Spleen (tissue), 11 donors: ENCODE measurements around the gene DCX. TPM values are rescaled to one million over a fixed set of nuclear protein-coding genes. Genes with fewer than 3 reads are reported as not detected.

Source experiments
- DNase-seq: peaks from one replicate; pipeline ENCODE4 v3.0.0-alpha.2; 2020
- H3K27ac ChIP-seq, 8 donors: fragments of 200-600 bp; sonication (generic) in 7 of 8; 1 replicate in 4 of 8; 2 replicates in 4 of 8; pipeline versions ENCODE4 v1.5.0 to v1.8.0; 2016 to 2021; ENCODE audit warnings: inconsistent platforms in 4 of 8, mild to moderate bottlenecking in 4 of 8, moderate library complexity in 1 of 8
- H3K27me3 ChIP-seq, 7 donors: fragments of 200-600 bp; sonication (generic) in 6 of 7; replicated peaks in 1 of 7; 1 replicate in 4 of 7; 2 replicates in 3 of 7; pipeline versions ENCODE4 v1.5.0 to v1.8.0; 2016 to 2021; ENCODE audit warnings: inconsistent platforms in 3 of 7, mild to moderate bottlenecking in 1 of 7
- H3K36me3 ChIP-seq, 6 donors: fragments of 200-600 bp; sonication (generic) in 5 of 6; 1 replicate in 4 of 6; 2 replicates in 2 of 6; pipeline versions ENCODE4 v1.5.0 to v1.8.0; 2016 to 2021; ENCODE audit warnings: inconsistent platforms in 2 of 6
- H3K4me1 ChIP-seq, 6 donors: fragments of 200-600 bp; sonication (generic) in 5 of 6; 1 replicate in 3 of 6; 2 replicates in 3 of 6; pipeline versions ENCODE4 v1.5.0 to v1.8.0; 2016 to 2021; ENCODE audit warnings: inconsistent platforms in 3 of 6
- H3K4me3 ChIP-seq, 8 donors: fragments of 200-600 bp; sonication (generic) in 7 of 8; 1 replicate in 4 of 8; 2 replicates in 4 of 8; pipeline versions ENCODE4 v1.5.0 to v1.8.0; 2016 to 2021; ENCODE audit warnings: inconsistent platforms in 4 of 8, mild to moderate bottlenecking in 4 of 8, moderate library complexity in 2 of 8
- H3K9me3 ChIP-seq, 8 donors: fragments of 200-600 bp; sonication (generic) in 7 of 8; 1 replicate in 4 of 8; 2 replicates in 4 of 8; pipeline versions ENCODE4 v1.5.0 to v1.8.0; 2016 to 2021; ENCODE audit warnings: inconsistent platforms in 4 of 8
- POLR2A ChIP-seq, 3 donors: fragments of 450-650 bp; IDR thresholded peaks; one replicate each; pipeline ENCODE4 v1.5.1; 2017; ENCODE audit warnings: antibody characterized with exemption in 3 of 3, mild to moderate bottlenecking in 1 of 3
- POLR2AphosphoS5 ChIP-seq, 3 donors: sonication (generic); formaldehyde crosslinking; IDR thresholded peaks; one replicate each; pipeline ENCODE4 v1.5.1; 2017; ENCODE audit warnings: antibody characterized with exemption in 3 of 3
- WGBS, 5 donors: extraction: QIAGEN DNeasy Blood & Tissue Kit in 3 of 5; methylation state at CpG; one replicate each; pipeline versions ENCODE4 v1.1.5 to v1.1.7; 2013 to 2018; 5-methylcytosine and 5-hydroxymethylcytosine counted together
- intact Hi-C: fragments of 100-400 bp; cut with DNase I; formaldehyde crosslinking; loops from one replicate; pipeline ENCODE4 v1.15.0; 2023; ENCODE audit warnings: low total_unique reads
- polyA plus RNA-seq, 3 donors: library from polyadenylated mRNA; stranded (reverse); fragments of 200-250 nt; gene quantifications; one replicate each; pipeline ENCODE4 v1.2.1, GENCODE V29; 2013
- total RNA-seq, 7 donors: library from RNA; depleted of rRNA in 3 of 7; stranded (reverse); fragments of >200 nt in 3 of 7; fragmentation: NEBNext Ultra II Directional in 4 of 7; extraction: Animal tissue kit (Norgen Biotek cat#: 25700) in 4 of 7; gene quantifications; one replicate each; pipeline versions ENCODE4 v1.1.0 to v1.2.1, GENCODE V29; 2016 to 2021
- TF ChIP-seq, protein P1 (sequence below), 11 experiments: fragments of 200-600 bp in 7 of 11; fragments of 450-650 bp in 4 of 11; sonication (generic) in 4 of 11; IDR thresholded peaks in 8 of 11; conservative IDR thresholded peaks in 3 of 11; 1 replicate in 7 of 11; 2 replicates in 4 of 11; pipeline versions ENCODE4 v1.4.0 to v1.8.0; 2016 to 2021; ENCODE audit warnings: antibody characterized with exemption in 11 of 11, inconsistent platforms in 4 of 11, mild to moderate bottlenecking in 1 of 11
- donor health status: healthy with polysubstance abuse.
- donor health status: DM: no; HTN: no; CAD: no; lungs with moderate emphysema.
- donor health status: DM: no; HTN: no; CAD: no.
- donor health status: Bipolar disorder and iron deficiency.
- donor health status: healthy.
- donor health status: DM: no; HTN: no; CAD: no.
- donor health status: DM: yes; HTN: yes; CAD: no.

The DCX gene
- total and polyA plus RNA-seq, 10 donors = 0.02 to 0.06 (median 0.02) TPM; not detected in 7

DNA sequence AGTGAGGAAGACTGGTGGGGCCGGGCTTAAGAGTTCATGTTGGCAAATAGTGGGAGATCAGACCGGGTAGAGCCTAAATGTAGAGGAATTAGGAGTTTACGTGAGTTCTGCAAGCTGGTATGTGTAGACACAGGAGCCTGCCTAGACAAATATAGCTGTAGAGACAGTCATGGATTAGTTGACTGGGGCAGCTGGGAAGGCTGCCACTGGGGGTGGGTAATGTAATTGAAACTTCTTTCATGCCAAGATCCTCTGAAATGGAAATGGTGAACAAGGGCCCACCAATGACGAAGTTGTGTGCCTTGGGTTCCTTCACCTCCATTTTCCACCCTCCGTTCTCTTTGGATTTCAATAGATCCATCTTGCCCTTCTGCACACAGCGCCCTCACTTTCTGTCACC, 129.9 kb downstream of the DCX start:
- Histone ChIP-seq H3K27ac (no peak overlapping the region), H3K4me1 (no peaks in the 10 kb centered on the region), H3K36me3 (no peaks in the 10 kb centered on the region), H3K4me3 (no peak overlapping the region), H3K9me3 (no peaks in the 10 kb centered on the region), H3K27me3 (no peaks in the 10 kb centered on the region)
- TF ChIP-seq POLR2A (IDR thresholded peaks at IDR 0.05) = no peak
- TF ChIP-seq, protein P1, sequence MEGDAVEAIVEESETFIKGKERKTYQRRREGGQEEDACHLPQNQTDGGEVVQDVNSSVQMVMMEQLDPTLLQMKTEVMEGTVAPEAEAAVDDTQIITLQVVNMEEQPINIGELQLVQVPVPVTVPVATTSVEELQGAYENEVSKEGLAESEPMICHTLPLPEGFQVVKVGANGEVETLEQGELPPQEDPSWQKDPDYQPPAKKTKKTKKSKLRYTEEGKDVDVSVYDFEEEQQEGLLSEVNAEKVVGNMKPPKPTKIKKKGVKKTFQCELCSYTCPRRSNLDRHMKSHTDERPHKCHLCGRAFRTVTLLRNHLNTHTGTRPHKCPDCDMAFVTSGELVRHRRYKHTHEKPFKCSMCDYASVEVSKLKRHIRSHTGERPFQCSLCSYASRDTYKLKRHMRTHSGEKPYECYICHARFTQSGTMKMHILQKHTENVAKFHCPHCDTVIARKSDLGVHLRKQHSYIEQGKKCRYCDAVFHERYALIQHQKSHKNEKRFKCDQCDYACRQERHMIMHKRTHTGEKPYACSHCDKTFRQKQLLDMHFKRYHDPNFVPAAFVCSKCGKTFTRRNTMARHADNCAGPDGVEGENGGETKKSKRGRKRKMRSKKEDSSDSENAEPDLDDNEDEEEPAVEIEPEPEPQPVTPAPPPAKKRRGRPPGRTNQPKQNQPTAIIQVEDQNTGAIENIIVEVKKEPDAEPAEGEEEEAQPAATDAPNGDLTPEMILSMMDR (IDR thresholded peaks at IDR 0.05 in 8 of 11, conservative IDR thresholded peaks at IDR 0.05 in 3 of 11) = no peak
- no peak for TF ChIP-seq POLR2AphosphoS5 (IDR thresholded peaks at IDR 0.05)
- no peak for DNase-seq
- 69 to 95% (median 83%) methylated on average over 6 of the region's 6 CpGs for WGBS, 5 donors
- intact Hi-C loops = no loop called here

DNA sequence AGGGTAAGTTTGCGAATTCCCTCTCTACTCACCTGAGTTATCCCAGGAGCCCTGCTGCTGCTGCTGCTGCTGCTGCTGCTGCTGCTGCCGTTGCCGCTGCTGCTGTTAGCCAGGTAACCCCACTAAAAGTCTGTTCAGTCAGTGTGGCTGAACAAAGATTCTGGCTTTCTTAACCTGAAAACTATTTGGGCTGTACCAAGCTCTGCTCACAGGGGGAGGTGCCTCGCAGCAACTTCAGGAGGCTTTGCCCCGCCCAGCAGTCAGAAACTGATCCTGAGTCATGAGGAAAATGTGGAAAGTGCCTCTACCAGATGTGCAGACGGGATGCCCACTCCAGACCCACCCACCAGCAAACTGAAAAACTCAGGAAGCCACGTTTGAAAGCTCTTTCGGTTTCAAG, 141.7 kb downstream of the DCX start, which contains the start of gene CAPN6:
TSS of gene CAPN6 (minus strand) at position 145 of the 400 bp plus-strand sequence. CDS start 6,547 bp downstream, outside the sequence.
- no peak within 1 kb of the TSS for H3K4me3 ChIP-seq
- no peak within 1 kb of the TSS for H3K27ac ChIP-seq
- H3K36me3 ChIP-seq = no peaks in the 10 kb centered on the region
- intact Hi-C loops = no loop called here
- 41 to 69% (median 49%) methylated on average over 6 to 8 of the region's 8 CpGs for WGBS, 5 donors
- TF ChIP-seq POLR2A (IDR thresholded peaks at IDR 0.05) (no peak), POLR2AphosphoS5 (IDR thresholded peaks at IDR 0.05) (no peak)
- TF ChIP-seq, protein P1 (IDR thresholded peaks at IDR 0.05 in 8 of 11, conservative IDR thresholded peaks at IDR 0.05 in 3 of 11) = no peak
- DNase-seq = no peak
- H3K4me1 ChIP-seq = no peaks in the 10 kb centered on the region
- no peaks in the 10 kb centered on the region for H3K9me3 ChIP-seq
- H3K27me3 ChIP-seq = peaks cover 0 to 23% (median 0%) of the 10 kb centered on the region in 7 donors

DNA sequence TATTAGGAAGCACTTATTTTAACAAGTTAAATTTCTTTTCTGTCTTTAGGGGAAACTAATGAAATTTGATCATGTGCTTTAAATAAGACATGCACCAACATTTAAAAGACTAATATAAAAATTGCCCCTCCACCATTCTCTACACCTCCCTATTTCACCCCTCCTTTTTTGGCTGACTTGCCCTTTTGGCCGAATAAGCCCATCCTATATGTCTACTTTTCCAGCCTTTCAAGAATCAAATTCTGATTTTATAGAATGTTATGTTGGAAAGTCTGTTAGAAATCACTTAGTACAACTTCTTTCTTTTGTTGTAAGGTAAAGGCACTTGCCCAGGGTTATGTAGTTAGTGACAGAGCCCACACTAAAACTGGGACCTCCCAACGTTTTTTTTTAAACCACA, 143.5 kb downstream of the DCX start:
- Histone ChIP-seq H3K27me3 (peaks cover 0 to 29% (median 0%) of the 10 kb centered on the region in 7 donors), H3K4me3 (no peak overlapping the region), H3K9me3 (no peaks in the 10 kb centered on the region), H3K4me1 (no peaks in the 10 kb centered on the region), H3K27ac (no peak overlapping the region), H3K36me3 (no peaks in the 10 kb centered on the region)
- intact Hi-C loops = no loop called here
- no peak for DNase-seq
- TF ChIP-seq POLR2A (IDR thresholded peaks at IDR 0.05) = no peak
- no peak for TF ChIP-seq POLR2AphosphoS5 (IDR thresholded peaks at IDR 0.05)
- TF ChIP-seq, protein P1 (IDR thresholded peaks at IDR 0.05 in 8 of 11, conservative IDR thresholded peaks at IDR 0.05 in 3 of 11) = no peak
- WGBS, 5 donors = 32 to 55% (median 48%) methylated on average over 2 of the region's 2 CpGs

DNA sequence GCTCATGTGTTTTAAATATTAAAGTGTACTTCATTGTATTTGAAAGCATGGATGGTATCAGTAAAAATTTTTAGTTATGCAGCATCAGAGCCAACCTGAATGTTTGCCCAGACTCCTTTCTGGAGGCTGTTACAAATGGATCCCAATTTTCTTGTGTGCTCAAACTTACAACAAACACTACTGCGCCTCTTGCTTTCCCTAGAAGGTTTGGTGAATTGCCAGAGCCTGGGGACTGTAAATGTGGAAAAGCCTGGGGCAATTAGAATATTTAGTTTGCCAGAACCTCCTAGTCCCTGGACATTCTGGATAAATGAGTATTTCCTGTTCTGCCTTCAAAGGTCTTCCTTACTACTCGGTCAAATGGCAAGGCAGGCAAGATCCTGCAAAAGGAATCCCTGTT, 146.5 kb downstream of the DCX start:
- H3K4me1 ChIP-seq = no peaks in the 10 kb centered on the region
- H3K9me3 ChIP-seq = no peaks in the 10 kb centered on the region
- H3K27me3 ChIP-seq = peaks cover 0 to 31% (median 0%) of the 10 kb centered on the region in 7 donors
- no peaks in the 10 kb centered on the region for H3K36me3 ChIP-seq
- no peak for DNase-seq
- H3K27ac ChIP-seq = no peak overlapping the region
- TF ChIP-seq, protein P1 (IDR thresholded peaks at IDR 0.05 in 8 of 11, conservative IDR thresholded peaks at IDR 0.05 in 3 of 11) = no peak
- TF ChIP-seq POLR2A (IDR thresholded peaks at IDR 0.05) (no peak), POLR2AphosphoS5 (IDR thresholded peaks at IDR 0.05) (no peak)
- intact Hi-C loops = no loop called here
- WGBS, 5 donors = 64 to 92% (median 79%) methylated on average over 2 of the region's 2 CpGs
- H3K4me3 ChIP-seq = no peak overlapping the region
